Placental pericyte (primary cell): ENCODE data around the gene EXO5. TPM values are rescaled to one million over a fixed set of nuclear protein-coding genes. Genes with fewer than 3 reads are reported as not detected.

Experiments used
- small RNA-seq: library from RNA; depleted of rRNA; stranded (forward); fragments of <200 nt; gene quantifications from one replicate; pipeline ENCODE3, GENCODE V24; 2012; ENCODE audit warnings: low replicate concordance
- total RNA-seq: library from RNA; depleted of rRNA; stranded (reverse); fragments of >200 nt; gene quantifications from 2 replicates; pipeline ENCODE4 v1.2.3, GENCODE V29; 2012

Gene EXO5, protein sequence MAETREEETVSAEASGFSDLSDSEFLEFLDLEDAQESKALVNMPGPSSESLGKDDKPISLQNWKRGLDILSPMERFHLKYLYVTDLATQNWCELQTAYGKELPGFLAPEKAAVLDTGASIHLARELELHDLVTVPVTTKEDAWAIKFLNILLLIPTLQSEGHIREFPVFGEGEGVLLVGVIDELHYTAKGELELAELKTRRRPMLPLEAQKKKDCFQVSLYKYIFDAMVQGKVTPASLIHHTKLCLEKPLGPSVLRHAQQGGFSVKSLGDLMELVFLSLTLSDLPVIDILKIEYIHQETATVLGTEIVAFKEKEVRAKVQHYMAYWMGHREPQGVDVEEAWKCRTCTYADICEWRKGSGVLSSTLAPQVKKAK
- 5.0 and 12.3 TPM in 2 replicates for total RNA-seq

DNA sequence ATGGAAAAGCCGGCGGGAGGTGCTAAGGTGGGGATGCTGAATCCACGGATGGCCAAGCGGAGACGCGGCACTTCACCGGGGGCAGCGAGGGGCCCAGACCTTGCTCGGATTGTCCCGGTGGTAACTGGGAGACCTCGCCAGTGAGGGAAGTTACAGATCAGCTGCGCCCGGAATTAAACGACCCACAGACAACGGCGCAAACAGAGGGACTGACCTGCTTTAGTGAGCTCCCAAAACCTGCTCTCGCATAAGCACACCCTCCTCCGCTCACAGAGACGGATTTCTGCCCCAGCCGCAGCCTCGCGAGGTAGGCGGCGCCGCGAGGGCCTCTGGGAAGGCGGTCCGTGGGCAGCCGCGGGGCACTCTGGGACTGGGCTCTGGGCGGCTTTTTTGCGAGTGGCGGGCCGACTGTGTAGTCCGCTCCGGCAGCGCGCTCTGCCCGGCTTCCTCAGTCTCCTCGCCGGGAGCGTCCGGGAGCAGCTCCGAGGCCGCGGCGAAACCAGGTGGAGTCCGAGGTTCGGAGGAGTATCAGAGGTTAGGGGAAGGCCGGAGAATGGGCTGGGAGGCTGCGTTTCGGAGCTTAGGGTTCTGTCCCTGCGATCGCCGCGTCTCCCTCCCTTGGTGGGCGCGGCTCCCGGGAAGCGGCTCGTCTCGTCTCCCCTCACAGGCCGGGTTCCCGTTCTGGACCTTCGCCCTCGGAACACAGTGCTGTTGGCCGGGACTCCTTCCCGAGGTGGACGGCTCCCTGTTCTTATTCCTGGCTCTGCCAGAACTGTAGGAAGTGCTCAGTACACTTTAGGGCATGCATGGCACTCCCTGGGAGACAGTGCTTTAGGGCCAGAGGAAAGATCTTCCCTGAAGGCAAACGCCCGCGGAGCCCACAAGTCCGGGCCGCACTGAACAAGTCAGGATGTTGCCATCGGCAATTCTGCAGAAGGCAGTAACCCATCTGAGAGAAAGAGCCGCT, at the start of gene EXO5:
Gene EXO5 (plus strand): TSS at position 393 of the 967 bp plus-strand sequence. CDS start 5,778 bp downstream, outside the sequence.

DNA sequence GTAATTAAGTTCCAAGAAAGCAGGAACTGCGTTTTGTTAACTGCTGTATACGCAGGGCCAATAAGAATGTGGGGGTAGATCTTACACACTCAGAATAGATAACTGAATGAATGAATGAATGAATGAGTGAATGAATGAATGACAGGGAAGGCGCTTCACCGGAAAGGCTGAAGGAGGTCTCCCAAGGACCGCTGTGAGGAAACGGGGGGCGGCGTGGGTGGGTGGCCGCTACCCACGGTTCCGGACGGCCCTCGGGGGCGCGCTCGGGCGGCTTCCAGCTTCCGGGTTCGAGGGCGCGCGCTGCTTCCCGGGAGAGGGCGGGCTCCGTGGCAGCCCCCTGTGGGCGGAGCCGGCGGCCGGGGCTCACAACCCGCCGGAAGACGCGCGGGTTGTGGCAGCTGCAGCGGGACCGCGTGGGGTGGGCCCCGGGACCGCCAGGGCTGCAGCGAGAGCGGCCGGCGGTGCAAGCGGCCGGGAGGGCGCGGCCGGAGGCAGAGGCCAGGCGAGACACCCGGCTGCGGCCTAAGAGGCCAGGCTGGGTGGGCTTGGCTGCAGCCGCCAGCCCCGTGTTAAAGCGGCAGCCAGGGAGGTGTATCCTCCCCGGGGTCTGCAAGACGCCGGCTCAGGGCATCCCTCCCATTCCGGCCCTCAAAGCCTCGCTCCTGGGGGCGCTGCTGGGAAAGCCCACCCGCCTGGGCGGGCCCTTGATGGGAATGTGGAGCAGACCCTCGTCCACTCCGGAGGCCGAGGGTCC, 31.5 kb upstream of the EXO5 start, which contains the start of gene ZFP69:
Gene ZFP69 (plus strand): TSS at position 367 of the 754 bp plus-strand sequence. CDS start 2,072 bp downstream, outside the sequence.

DNA sequence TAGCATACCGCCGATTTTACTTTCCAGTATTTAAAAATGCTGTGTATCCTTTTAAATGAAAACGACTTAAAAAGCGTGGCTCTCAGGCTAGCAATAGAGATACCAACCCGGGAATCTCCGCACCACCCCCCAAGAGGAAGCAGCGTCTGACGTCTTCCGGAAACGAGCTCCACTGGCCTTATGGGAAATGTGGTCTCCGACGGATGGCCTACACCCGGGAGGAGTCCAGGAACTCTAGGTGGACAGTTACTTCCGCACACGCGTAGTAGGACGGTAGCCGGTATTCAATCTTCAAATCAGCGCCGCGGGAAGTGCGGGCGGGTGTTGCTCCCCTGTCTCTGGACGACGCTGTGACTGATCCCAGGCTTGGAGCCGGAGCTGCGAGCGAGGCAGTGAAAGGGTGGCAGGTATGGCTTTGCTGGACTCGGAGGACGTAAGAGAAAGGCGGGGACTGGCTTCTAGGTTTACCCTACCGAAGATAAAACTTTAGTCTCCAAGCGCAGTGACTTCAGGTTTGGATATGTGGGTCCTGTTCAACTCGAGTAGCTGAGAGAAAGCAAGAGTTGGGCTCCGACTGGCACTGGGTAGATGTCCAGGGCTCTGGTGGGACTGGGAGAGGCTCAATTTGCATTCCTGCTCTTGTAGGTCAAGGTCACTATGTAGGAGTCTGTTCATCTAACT, 23.0 kb downstream of the EXO5 start, which contains the start of gene ZNF684:
Gene ZNF684 (plus strand): TSS at position 257 of the 681 bp plus-strand sequence. CDS start 1,530 bp downstream, outside the sequence.

Small RNA genes within 50 kb of the gene (small RNA-seq; reads per million reads assigned to genes)
- gene AL356379.1: not detected

Other genes starting within 250 kb of the EXO5 start
- gene COL9A2, start 191.5 kb upstream of the EXO5 start, total RNA-seq: 0.14 and 1.8 TPM in 2 replicates
- gene SMAP2, start 135.0 kb upstream of the EXO5 start, total RNA-seq: 15.5 and 63.1 TPM in 2 replicates
- 3.5 and 13.2 TPM in 2 replicates for gene ZFP69B, start 58.3 kb upstream of the EXO5 start, total RNA-seq
- 1.3 and 4.0 TPM in 2 replicates for gene ZFP69, start 31.5 kb upstream of the EXO5 start, total RNA-seq
- 1.8 and 4.3 TPM in 2 replicates for gene ZNF684, start 22.9 kb downstream of the EXO5 start, total RNA-seq
- gene RIMS3, start 156.9 kb downstream of the EXO5 start, total RNA-seq: 0.14 and 0.66 TPM in 2 replicates
- 22.1 and 41.1 TPM in 2 replicates for gene NFYC, start 182.9 kb downstream of the EXO5 start, total RNA-seq